Epidermal melanocyte (primary cell): ENCODE results near the gene SLC8A3.

ENCODE experiments used
- DNase-seq: peaks from one replicate; pipeline ENCODE4 v3.0.0; 2011; ENCODE audit warnings: low spot score; ENCODE audit not compliant: insufficient read length

Gene SLC8A3

DNA sequence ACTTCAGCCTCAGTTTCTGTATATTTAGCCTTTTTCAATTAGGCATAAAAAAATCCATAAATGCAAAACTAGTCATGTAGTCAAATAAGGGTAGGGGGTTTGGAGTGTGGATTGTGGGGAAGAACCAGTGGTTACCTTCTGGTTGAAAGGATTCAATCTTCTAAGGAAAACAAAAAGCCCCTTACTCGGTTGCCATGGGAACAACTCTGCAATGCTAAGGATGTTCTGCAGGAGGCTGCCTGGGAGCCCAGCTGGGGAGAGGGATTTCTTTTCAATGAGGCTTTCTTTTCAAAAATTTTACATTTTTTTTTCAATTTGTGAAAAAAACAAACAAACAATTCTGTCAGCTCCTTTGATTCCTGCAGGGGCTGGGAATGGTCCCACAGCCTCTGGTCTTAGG is 67.2 kb downstream of the SLC8A3 start:
- no peak for DNase-seq

GRCh38 chr14:70118064-70118463 is 70.7 kb downstream of the SLC8A3 start:
- no peak for DNase-seq

DNA sequence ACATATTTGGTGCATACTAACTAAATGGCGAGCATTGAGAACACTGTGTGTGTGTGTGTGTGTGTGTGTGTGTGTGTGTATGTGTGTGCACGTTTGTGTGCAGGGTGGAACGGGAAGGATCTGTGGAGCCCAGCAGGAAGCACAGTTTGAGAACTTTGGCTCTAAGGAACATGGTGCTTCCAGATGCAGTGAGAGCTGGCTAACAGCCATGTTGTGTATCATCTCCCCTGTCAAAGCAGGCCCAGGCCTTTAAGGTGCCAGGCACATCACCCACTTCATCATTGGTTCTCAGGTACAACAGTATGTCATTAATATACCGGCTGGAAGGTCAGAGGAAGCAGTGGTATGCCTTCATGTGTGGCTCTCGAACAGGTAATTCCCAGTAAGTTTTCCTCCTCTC is 72.5 kb downstream of the SLC8A3 start:
- DNase-seq: no peak

GRCh38 chr14:70114621-70115156 is 74.1 kb downstream of the SLC8A3 start:
- DNase-seq: no peak

GRCh38 chr14:70113211-70113610 is 75.5 kb downstream of the SLC8A3 start:
- no peak for DNase-seq

- no peak for DNase-seq
These were observed 80.3 kb downstream of the SLC8A3 start for GRCh38 chr14:70108419-70108818.

DNA sequence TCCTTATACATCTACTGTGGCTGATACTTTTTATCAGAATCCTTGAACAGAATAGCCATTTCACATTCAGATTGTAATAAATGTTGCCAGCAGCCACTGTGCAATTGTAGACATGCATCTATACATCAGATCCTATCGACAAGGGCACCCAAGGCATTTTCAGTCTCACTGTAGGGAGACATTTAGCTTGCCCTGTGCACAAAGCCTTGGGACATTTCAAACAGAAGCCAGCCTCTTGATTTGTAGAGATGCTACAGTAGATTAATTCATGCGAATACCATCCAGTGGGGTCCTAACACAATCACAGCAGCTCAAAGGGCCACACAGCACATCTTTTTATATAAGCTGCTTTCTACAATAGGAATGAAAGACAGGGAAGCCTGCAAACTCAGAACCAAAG is 81.4 kb downstream of the SLC8A3 start:
- no peak for DNase-seq

DNA sequence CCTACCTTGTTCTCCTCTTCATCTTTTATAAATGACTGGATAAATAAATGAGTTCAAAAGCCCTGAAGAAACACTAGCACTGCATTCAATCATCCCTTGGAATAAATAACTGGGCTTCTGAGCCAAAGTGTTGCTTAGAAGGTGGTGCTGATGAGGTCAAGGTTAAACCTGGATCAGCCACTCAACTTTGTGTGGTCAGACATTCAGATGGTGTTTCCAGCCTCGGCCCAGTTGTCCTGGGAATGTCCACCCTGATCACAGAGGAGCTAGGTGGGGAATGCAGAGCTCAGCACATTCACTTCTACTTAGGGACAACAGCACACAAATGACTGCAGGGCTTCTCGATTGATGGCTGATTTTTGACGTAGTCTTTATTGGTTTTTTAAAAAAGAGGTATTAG is 88.7 kb downstream of the SLC8A3 start:
- DNase-seq: no peak

DNA sequence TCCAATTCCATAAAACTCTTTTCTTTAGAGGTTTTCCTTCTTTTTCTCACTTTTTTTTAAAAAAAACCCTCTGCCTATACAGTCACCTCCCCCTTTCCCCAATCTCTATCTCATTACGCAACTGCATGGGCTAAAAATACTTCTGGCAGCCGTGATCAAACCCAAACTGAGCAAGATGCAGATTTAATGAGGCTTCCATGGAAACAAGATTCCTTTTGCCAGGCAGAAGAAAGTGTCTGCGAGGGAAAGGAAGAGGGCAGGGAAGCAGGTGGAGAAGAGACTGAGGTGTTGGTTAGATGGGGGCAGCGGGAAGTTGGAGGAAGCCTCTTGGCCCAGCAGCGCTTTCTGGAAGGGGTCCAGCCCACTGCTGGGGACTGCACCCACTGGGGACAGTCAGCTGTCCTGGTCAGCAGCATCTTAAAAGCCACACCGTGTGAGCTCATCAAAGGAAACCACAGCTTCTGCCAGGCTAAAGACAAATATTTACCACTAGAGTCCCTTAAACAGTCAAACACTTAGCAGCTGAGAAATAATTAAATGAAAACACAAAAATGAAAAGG is 90.4 kb downstream of the SLC8A3 start:
- DNase-seq: no peak

- DNase-seq: no peak
These were observed 91.0 kb downstream of the SLC8A3 start for GRCh38 chr14:70097576-70098249.

DNA sequence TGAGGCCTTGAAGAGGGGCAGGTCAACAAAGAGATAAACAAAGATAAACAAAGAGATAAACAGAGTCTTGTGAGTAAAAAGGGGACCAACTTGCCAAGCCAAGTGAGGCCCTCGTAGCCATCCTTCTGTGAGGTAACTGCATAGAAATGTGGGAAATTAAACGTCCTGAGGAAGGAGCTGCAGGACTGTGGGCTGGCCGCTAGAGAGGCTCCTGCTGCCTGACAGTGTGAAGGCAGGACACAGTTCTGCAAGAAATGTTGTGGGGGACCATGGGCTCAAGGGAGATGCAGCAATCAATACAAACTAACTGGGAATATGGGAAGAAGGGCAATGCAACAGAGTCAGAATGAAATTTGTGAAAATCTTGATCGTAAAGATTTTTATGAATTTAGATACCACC is 91.9 kb downstream of the SLC8A3 start:
- no peak for DNase-seq

DNA sequence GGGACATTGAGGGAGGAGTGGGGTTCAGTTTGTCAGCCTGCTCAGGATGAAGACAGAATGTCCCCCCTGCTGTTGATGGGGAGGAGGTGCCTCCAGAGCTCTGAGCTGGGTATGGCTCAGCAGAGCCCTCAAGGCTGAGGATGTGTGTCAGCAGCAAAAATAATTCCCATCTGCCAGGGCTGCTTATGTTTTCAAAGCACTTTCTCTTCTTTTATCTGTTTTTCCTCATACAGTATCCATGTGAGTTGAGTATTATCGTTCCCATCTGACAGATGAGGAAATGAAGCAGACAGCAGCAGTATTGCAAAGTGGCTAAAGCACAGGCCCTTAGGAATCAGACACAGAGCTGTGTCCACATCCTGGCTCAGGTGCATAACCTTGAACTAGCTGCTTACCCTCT is 94.1 kb downstream of the SLC8A3 start:
- DNase-seq: no peak

DNA sequence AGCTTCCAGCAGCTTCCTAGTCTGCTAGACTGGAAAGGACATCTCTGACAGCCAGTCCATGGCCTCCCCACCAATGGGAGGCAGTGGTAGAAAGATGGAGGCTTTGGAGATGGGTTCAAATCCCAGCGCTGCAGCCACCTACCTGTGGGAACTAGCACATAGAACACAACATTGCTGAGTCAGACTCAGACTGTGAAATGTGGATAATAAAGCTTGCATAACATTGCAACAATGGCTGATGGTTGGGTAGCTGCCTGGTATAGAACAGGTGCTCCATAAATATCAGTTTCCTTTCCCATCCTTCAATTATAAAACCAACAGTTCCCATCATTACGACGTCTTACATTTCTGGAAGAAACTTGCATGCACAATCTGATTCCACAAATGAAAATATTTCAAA is 94.6 kb downstream of the SLC8A3 start:
- DNase-seq: no peak

GRCh38 chr14:70093156-70093555 is 95.6 kb downstream of the SLC8A3 start:
- no peak for DNase-seq

GRCh38 chr14:70087380-70087697 is 101.4 kb downstream of the SLC8A3 start:
- DNase-seq: no peak

GRCh38 chr14:70086685-70087379 is 101.9 kb downstream of the SLC8A3 start:
- no peak for DNase-seq

- no peak for DNase-seq
These were observed 104.5 kb downstream of the SLC8A3 start for GRCh38 chr14:70084226-70084625.

GRCh38 chr14:70082394-70082793 is 106.4 kb downstream of the SLC8A3 start:
- DNase-seq: no peak

GRCh38 chr14:70080076-70080475 is 108.7 kb downstream of the SLC8A3 start:
- DNase-seq: no peak

DNA sequence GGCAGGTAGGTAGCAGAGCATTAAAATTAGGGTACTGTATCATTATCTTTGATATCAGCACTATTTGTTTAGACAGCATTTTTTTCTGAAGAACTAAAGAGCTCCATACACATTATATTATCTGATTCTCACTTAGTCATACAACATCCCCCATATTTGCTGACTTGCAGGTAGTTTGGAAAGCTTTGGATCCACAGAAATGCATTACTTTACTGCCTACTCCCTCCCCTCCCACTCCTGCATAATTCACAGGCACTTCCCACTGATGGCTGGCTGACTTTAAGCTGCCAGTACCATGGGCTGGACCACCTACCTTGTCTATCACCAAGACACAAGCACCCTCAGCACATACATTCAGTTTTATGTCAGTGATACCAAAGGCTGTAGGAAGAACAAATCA is 110.4 kb downstream of the SLC8A3 start:
- DNase-seq: no peak

GRCh38 chr14:70077720-70078119 is 111.0 kb downstream of the SLC8A3 start:
- DNase-seq: no peak

DNA sequence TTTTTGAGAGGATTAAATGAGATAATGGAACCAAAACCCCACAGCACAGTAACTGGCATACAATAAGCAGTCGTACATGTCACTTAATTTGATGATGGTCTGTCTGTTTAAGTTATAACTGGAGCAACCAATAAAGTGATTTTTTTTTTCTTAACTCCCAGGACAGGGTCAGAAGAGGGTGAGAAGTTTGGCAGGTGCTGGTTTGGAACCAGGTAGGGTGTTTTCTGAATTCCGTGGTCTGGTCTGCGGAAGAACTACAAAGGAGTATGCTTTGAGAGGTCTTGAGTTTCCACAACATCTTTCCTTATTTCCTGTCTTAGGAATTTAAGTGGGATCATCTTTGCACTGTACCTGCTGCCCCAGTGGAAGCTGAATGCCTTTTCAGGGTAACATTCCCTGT is 111.7 kb downstream of the SLC8A3 start:
- no peak for DNase-seq
